ENCODE measurements around the gene SPAG5. TPM values are rescaled to one million over a fixed set of nuclear protein-coding genes. Genes with fewer than 3 reads are reported as not detected.

SPAG5 gene
- total RNA-seq, 1 donor from 2014 or later: 125 TPM

DNA sequence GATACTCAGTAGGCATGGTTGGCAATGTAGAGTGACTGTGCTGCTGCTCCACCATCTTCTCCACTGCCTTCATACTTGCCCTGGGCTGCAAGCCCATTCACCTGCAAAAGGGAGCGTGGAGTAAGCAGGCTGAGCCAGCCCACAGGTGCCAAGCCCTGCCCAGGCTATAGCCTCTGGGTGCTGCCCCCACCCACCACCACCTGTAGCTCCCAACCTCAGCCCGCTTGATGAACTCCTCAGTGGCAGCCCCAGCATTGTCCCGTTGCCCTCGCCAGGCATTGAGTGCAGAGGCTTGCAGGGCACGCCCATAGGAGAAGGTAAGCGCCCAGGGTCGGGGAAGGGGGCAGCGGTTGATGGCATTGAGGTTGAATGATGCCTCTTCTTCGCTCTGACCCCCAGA lies 25.3 kb downstream of the SPAG5 start:
- intact Hi-C loops (cut with micrococcal nuclease): no loop called here

- intact Hi-C loops (cut with micrococcal nuclease): no loop called here
Observed at GRCh38 chr17:28573040-28573380, 25.8 kb downstream of the SPAG5 start.

DNA sequence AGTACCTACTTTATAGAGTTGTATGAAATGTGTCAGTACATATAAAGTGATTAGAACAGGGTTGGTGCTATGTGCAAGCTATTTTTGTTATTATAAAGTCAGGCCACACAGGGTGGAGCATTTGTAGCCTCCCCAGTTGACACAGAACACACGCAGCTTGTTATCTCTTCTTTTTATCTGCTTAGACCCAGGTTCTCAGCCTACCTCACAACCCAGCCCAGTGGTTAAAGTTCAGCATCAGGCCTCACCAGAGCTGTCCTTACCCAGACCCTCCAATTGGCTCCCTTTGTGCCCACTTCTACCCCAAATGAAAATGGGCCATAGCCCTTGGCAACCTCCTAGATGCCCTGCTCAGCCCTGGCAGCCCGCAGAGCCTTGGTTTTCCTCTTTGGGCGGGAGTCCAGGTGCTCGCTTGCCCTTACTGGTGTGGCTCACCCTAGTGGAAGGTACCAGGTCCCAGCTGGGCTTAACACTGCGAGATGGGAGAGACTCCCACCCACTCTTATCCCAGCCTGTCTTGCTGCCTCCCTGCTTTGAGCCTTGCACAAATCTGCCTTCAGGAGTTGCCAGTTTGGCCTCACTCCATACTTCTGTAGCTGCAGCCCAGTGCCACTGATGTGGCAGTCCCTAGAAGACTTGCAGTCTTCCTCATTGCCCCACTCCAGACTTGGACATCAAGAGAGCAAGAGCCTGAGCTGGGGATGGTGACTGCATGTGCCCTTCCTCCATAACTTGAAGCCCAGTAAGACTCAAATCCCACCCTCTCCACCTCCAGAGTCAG lies 26.4 kb downstream of the SPAG5 start:
- intact Hi-C loops (cut with micrococcal nuclease): no loop called here

GRCh38 chr17:28571361-28572122 lies 27.3 kb downstream of the SPAG5 start, which contains the start of gene PIGS:
Gene PIGS, minus strand, starts transcription at chr17:28571524. Its CDS starts 28 bp downstream, at chr17:28571496.
- intact Hi-C loops (cut with micrococcal nuclease): loop anchor here (1.0 to 2.0 kb wide), 2 partner anchors 19 to 139 kb away; partner anchors contain the start of genes PROCA1 and UNC119

DNA sequence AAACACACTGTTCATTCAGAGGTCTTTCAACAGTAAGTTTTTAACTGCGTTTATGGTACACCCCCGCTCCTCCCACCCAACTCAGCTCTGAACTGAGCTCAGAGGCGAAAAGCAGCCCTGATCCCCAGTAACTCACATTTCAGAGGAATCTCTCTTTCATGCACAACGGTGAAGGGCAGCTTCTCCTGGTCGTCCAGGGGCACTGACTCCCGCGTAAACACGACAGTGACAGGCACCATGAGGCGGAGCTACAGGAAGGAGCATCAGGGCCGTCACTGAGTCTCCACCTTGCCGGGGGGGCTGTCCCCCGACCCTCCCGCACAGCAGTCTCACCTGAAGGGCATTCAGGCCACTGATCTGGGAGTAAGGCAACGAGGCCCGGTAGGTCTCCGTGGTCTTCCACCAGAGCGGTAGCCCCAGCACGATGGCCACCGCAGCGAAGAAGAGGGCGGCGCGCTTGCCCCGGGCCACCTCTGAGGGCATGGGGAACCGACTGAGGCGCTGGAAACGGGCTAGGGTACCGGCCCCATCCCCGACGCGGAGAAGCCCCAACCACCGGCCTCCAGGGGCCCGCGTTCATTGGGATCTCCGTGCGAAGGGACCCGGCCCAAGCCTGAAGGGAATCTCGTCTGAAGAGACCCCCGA lies 28.0 kb downstream of the SPAG5 start:
- intact Hi-C loops (cut with micrococcal nuclease): loop anchor here (1.0 to 2.0 kb wide), 2 partner anchors 19 to 140 kb away; partner anchors contain the start of genes PROCA1 and UNC119

GRCh38 chr17:28569446-28569845 lies 29.4 kb downstream of the SPAG5 start:
- intact Hi-C loops (cut with micrococcal nuclease): no loop called here

- intact Hi-C loops (cut with micrococcal nuclease): no loop called here
Observed at GRCh38 chr17:28567604-28568003, 31.2 kb downstream of the SPAG5 start.

DNA sequence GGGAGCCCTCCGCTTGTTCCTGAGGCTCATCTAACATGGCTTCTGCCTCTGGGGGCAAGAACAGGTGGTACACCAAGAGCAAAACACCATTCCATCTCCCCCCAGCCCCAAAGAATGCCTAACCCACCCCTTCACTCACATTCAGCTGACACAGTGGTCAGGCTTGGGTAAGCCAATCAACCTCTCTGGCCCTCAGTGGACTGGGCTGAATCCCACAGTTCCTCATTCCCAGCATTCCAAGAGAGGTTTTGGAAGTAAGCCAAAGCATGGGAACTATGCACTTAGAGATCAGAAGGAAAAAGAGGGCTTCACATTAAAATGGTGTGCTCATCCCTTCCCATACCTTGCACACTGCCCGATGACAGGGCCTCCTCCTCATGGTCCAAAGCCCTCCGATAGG lies 35.4 kb downstream of the SPAG5 start:
- intact Hi-C loops (cut with micrococcal nuclease): no loop called here

- intact Hi-C loops (cut with micrococcal nuclease): no loop called here
Observed at GRCh38 chr17:28555022-28555421, 43.8 kb downstream of the SPAG5 start.

DNA sequence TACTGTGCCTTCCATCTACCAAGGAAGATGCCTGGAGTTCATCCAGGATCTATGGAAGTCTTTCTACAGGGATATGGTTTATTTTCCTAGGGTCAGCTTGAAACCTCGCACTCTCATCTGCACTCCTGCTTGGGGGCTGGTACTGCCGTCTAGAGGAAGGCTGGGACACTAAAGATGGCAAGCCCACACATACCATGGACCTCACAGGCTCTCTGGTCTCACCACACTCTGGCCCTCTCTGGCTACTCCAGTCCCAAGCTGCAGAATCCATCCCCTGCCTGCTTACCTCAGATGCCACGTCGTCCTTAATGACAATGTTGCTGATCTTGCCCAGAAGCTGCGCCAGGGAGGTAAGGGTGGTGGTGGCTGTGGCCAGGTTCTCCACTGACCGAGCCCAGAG lies 44.3 kb downstream of the SPAG5 start:
- intact Hi-C loops (cut with micrococcal nuclease): loop anchor here (5.0 kb wide), 1 partner anchor 158 kb away; the partner anchor contains the start of gene PROCA1

- intact Hi-C loops (cut with micrococcal nuclease): loop anchor here (1.0 to 5.0 kb wide), 2 partner anchors 18 to 159 kb away; partner anchors contain the start of genes PIGS and PROCA1
Observed at GRCh38 chr17:28553000-28553505, 45.8 kb downstream of the SPAG5 start.

DNA sequence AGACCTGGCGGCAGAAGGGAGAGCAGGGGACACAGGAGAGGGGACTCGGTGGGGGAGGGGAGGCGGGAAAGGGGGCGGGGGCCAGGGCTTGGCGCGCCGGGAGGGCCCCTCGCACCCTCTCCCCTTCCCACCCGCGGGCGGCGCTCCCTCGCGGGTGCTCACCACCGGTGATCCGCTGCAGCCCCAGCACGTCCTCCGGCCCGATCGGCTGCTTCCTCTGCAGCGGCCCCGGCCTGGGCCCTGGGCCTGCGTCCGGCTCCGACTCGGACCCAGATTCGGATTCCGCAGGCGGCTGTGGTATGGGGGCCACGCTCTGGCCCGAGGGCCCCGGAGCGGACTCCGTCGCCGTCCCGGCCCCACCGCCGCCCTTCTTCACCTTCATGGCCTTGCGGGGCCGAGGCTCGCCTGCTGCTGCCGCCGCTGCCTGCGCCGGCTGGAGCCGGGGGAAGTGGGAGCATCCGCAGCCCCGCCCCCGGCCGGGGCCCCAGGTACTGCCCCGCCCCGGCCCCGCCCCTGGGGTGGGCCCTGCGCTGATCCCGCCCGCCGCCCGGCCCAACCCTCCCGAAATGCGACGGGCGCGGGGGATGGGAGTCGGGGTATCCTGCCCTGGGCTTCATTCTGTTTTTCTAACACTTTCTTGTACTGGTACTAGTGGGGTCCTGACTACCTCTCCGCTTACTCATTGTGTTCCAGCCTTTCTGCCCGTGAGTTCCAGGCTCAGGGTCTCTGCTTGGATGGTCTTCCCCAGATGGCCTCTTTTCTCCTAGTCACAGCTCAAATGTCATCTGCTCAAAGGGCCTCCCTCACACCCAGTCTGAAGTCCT lies 46.4 kb downstream of the SPAG5 start, which contains the start of gene UNC119:
UNC119 (minus strand) TSS at position 449 of the 824 bp plus-strand sequence; CDS start at position 382, 67 bp downstream.
- intact Hi-C loops (cut with micrococcal nuclease): loop anchor here (1.0 to 5.0 kb wide), 2 partner anchors 19 to 160 kb away; partner anchors contain the start of genes PIGS and PROCA1

GRCh38 chr17:28551421-28552175 lies 47.2 kb downstream of the SPAG5 start:
- intact Hi-C loops (cut with micrococcal nuclease): loop anchor here (1.0 to 5.0 kb wide), 2 partner anchors 20 to 161 kb away; partner anchors contain the start of genes PIGS and PROCA1

DNA sequence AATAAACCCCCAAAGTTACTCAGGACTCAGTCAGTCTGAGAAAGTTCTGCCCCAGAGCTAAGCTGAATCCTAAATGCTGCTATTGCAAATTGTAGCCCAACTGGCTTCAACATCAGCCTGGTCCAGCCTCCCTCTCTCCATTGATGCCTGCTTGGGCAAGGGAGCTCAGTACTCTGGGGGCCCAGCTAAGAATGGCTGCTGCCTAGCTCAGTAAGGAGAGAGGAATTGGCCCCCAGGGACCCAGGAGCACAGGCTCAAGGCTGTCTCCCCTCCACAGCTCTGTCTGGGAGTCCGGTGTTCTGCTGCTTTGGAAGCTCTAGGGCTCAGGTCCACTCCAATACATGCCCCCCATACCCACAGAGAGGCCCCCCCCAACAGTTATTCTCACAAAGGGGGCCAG lies 48.0 kb downstream of the SPAG5 start:
- intact Hi-C loops (cut with micrococcal nuclease): loop anchor here (5.0 kb wide), 1 partner anchor 161 kb away; the partner anchor contains the start of gene PROCA1

DNA sequence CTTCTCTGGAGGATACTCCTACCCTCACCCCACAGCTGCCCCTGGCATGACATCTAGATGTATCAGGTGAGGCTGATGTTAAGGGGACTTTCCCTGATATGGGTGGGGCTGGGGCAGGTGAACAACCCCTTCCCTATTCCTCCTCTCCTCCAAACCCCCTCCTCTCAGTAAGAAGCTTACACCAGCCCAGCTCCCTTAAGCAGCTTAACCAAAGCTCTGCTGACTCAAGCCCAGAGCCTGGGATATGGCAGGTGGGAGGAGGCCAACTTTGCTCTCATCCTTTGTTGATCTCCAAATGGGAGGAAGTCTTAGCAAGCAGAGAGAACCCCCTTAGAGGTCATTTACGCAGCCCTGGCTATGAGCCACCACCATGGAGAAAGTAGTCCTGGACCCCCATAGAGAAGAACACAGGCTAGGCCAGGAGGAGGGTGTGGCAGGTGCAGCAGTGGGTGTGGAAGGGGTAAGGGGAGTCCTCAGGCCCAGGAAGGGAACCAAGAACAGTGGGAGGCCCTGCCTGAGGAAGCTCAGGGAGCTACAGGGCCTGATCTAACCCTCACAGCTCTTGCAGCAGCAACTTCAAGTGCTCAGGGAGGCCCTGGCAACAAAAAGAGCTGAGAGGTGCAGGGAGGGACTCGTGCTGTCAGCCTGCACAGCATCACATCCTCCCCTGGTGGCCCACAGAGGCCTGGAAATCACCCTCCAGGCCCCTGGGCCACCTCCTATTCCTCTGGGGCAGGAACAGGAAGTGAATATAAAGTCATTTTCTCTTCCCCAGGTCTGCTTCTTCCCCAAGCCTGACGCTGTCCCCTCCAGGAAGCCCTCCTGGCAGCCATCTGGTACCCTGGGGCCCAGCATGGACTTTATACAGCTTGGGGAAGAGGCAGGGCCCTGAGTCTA lies 49.3 kb downstream of the SPAG5 start:
- intact Hi-C loops (cut with micrococcal nuclease): loop anchor here (2.0 to 10.0 kb wide), 3 partner anchors 55 to 175 kb away; partner anchors contain the start of genes PROCA1, SARM1 and VTN

GRCh38 chr17:28548417-28549130 lies 50.3 kb downstream of the SPAG5 start:
- intact Hi-C loops (cut with micrococcal nuclease): loop anchor here (2.0 to 10.0 kb wide), 2 partner anchors 54 to 174 kb away; partner anchors contain the start of genes SARM1 and VTN

All from T-helper 2 cell treated with Interferon-gamma antibody and Interleukin-4, amounts not matched to agents 100 ng/mL and 5 ng/mL, for 36 hours (primary cell).